DND-41 (cell line): ENCODE results near the gene CCDC171.
"Not testable (repeated sequence)": the region's sequence is repeated elsewhere in the genome, so short reads cannot be mapped to it uniquely, and the experiment has no call there.

ENCODE experiments used
- ATAC-seq: fragments of 200-7000 bp; cut with Tn5 transposase; 3 replicates; pipeline ENCODE4 v1.9.1; 2021; ENCODE audit warnings: low read depth; ENCODE audit not compliant: insufficient read depth
- DNase-seq: peaks from one replicate; pipeline ENCODE4 v3.0.0-alpha.2; 2020
- H2AFZ ChIP-seq: 2 replicates; pipeline ENCODE4 v1.6.0; 2012; ENCODE audit warnings: low read depth, low read length
- H3K27ac ChIP-seq: 2 replicates; pipeline ENCODE4 v1.5.1; 2012; ENCODE audit warnings: low read length, inconsistent platforms
- H3K27me3 ChIP-seq: fragments of 200-600 bp; sonication (generic); 2 replicates; pipeline ENCODE4 v1.6.0; 2012; ENCODE audit warnings: low read length, mild to moderate bottlenecking, inconsistent platforms; ENCODE audit not compliant: insufficient read depth, poor library complexity
- H3K36me3 ChIP-seq: 2 replicates; pipeline ENCODE4 v1.5.1; 2012; ENCODE audit warnings: low read length, inconsistent platforms; ENCODE audit not compliant: insufficient read depth
- H3K4me1 ChIP-seq: 2 replicates; pipeline ENCODE4 v1.5.1; 2012; ENCODE audit warnings: mild to moderate bottlenecking, low read length; ENCODE audit not compliant: insufficient read depth
- H3K4me2 ChIP-seq: 2 replicates; pipeline ENCODE4 v1.6.0; 2012; ENCODE audit warnings: mild to moderate bottlenecking, moderate library complexity, low read length, inconsistent platforms; ENCODE audit not compliant: insufficient read depth
- H3K4me3 ChIP-seq, 2 experiments: fragments of 200-600 bp in 1 of 2; shearing (Covaris generic) in 1 of 2; 2 replicates each; pipeline ENCODE4 v1.5.1; 2012 to 2016; ENCODE audit warnings: inconsistent platforms in 2 of 2, low read length in 2 of 2, mild to moderate bottlenecking in 2 of 2, low read depth in 1 of 2, moderate library complexity in 1 of 2
- H3K79me2 ChIP-seq: 2 replicates; pipeline ENCODE4 v1.6.0; 2012; ENCODE audit warnings: low read length, inconsistent platforms; ENCODE audit not compliant: insufficient read depth
- H3K9ac ChIP-seq: 2 replicates; pipeline ENCODE4 v1.6.0; 2012; ENCODE audit warnings: low read depth, mild to moderate bottlenecking, inconsistent platforms, low read length, moderate library complexity
- H3K9me3 ChIP-seq: 2 replicates; pipeline ENCODE4 v1.5.1; 2012; ENCODE audit warnings: low read length, moderate library complexity, mild to moderate bottlenecking, inconsistent platforms; ENCODE audit not compliant: insufficient read depth, severe bottlenecking
- H4K20me1 ChIP-seq: 2 replicates; pipeline ENCODE4 v1.6.0; 2012; ENCODE audit warnings: low read length; ENCODE audit not compliant: insufficient read depth
- EZH2 ChIP-seq: IDR thresholded peaks from 3 replicates; pipeline ENCODE4 v1.6.1; 2012; ENCODE audit warnings: borderline replicate concordance, low read depth, mild to moderate bottlenecking, moderate library complexity, low read length, inconsistent platforms; ENCODE audit not compliant: severe bottlenecking
- TF ChIP-seq, protein P1 (sequence below): IDR thresholded peaks from 2 replicates; pipeline ENCODE4 v1.5.1; 2012; ENCODE audit warnings: borderline replicate concordance, low read length, moderate library complexity, mild to moderate bottlenecking; ENCODE audit not compliant: poor library complexity, severe bottlenecking; ENCODE audit errors: extremely low read depth

CCDC171 gene

DNA sequence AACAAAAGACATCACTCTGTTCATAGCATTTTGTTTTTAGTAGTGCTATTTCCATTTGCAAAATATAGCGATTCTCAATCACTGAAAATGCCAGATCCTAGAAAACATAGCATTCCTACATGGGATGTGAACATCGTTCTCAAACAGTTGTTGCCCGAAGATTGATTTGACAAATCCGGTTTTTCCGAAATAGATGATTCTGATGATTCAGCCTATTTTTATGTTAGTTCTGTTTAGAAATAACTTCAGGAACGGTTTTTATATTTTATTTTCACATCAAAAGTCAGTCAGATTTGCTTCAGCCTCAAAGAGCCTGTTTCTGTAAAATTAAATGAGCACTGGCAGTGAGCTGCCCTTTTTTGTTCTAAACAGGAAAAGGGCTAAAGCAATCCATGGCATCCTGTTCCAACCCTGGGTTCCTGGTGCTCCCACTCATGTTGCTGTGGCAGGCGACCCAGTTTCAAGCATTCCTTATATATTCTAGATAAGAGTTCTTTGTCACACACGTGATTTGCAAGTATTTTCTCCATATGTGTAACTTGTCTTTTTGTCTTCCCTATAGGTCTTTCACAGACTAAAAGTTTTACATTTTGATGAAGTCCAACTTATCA is 27.9 kb upstream of the CCDC171 start:
- DNase-seq (no peak), ATAC-seq (no peak)
- H3K27ac ChIP-seq = no peak overlapping the region
- no peaks in the 10 kb centered on the region for H3K9me3 ChIP-seq
- no peaks in the 10 kb centered on the region for H3K79me2 ChIP-seq
- H3K9ac ChIP-seq = no peak overlapping the region
- H3K4me3 ChIP-seq = no peak overlapping the region
- no peaks in the 10 kb centered on the region for H3K36me3 ChIP-seq
- TF ChIP-seq, protein P1, sequence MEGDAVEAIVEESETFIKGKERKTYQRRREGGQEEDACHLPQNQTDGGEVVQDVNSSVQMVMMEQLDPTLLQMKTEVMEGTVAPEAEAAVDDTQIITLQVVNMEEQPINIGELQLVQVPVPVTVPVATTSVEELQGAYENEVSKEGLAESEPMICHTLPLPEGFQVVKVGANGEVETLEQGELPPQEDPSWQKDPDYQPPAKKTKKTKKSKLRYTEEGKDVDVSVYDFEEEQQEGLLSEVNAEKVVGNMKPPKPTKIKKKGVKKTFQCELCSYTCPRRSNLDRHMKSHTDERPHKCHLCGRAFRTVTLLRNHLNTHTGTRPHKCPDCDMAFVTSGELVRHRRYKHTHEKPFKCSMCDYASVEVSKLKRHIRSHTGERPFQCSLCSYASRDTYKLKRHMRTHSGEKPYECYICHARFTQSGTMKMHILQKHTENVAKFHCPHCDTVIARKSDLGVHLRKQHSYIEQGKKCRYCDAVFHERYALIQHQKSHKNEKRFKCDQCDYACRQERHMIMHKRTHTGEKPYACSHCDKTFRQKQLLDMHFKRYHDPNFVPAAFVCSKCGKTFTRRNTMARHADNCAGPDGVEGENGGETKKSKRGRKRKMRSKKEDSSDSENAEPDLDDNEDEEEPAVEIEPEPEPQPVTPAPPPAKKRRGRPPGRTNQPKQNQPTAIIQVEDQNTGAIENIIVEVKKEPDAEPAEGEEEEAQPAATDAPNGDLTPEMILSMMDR = no peak
- no peak for TF ChIP-seq EZH2
- no peaks in the 10 kb centered on the region for H3K4me1 ChIP-seq
- H2AFZ ChIP-seq = no peak overlapping the region
- no peaks in the 10 kb centered on the region for H4K20me1 ChIP-seq
- H3K4me2 ChIP-seq = no peak overlapping the region
- H3K27me3 ChIP-seq = no peaks in the 10 kb centered on the region

DNA sequence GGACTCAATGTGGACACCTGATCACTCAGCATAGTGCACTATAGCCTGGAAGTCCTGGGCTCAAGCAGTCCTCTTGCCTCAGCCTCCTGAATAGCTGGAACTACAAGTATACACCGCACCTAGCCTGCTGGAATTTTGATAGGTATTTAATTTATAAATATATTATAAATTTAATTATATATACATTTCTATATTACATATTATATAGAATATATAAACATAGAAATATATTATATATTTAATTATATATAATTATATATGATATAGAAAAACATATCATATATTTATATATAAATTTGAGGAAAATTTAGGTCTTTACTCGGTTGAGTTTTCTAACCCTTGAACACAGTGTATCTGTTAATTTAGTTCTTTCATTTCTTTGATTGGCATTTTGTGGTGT is 26.9 kb upstream of the CCDC171 start:
- Histone ChIP-seq H3K4me3 (no peak overlapping the region), H3K4me1 (no peaks in the 10 kb centered on the region), H3K79me2 (no peaks in the 10 kb centered on the region), H3K36me3 (no peaks in the 10 kb centered on the region), H3K9ac (no peak overlapping the region), H3K9me3 (no peaks in the 10 kb centered on the region), H4K20me1 (no peaks in the 10 kb centered on the region), H3K4me2 (no peak overlapping the region), H3K27me3 (no peaks in the 10 kb centered on the region), H3K27ac (no peak overlapping the region), H2AFZ (no peak overlapping the region)
- ATAC-seq = no peak
- TF ChIP-seq EZH2 = no peak
- TF ChIP-seq, protein P1 = no peak
- DNase-seq = no peak

DNA sequence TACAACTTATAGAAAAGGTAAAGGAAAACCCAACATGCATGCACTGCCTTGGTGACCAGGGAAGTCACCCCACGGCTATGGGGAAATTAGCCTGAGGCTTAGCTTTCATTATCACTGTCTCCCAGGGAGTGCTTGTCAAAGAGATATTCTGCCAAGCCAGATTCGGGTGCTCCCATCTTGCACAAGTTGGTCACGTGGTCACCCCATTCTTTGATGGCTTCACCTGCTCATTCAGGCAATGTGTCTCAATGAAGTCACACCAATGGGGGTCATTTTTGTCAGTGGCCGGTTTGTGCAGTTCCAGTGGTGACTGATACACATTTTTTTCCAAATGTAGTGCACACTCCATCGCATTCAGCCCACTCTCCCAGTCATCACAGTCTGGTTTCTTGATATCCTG is 25.8 kb upstream of the CCDC171 start:
- H3K27me3 ChIP-seq, H3K79me2 ChIP-seq, H3K4me1 ChIP-seq, H4K20me1 ChIP-seq, DNase-seq, H2AFZ ChIP-seq, H3K9me3 ChIP-seq, H3K36me3 ChIP-seq, H3K4me2 ChIP-seq, H3K4me3 ChIP-seq, H3K9ac ChIP-seq, H3K27ac ChIP-seq, ATAC-seq: not testable (repeated sequence)

DNA sequence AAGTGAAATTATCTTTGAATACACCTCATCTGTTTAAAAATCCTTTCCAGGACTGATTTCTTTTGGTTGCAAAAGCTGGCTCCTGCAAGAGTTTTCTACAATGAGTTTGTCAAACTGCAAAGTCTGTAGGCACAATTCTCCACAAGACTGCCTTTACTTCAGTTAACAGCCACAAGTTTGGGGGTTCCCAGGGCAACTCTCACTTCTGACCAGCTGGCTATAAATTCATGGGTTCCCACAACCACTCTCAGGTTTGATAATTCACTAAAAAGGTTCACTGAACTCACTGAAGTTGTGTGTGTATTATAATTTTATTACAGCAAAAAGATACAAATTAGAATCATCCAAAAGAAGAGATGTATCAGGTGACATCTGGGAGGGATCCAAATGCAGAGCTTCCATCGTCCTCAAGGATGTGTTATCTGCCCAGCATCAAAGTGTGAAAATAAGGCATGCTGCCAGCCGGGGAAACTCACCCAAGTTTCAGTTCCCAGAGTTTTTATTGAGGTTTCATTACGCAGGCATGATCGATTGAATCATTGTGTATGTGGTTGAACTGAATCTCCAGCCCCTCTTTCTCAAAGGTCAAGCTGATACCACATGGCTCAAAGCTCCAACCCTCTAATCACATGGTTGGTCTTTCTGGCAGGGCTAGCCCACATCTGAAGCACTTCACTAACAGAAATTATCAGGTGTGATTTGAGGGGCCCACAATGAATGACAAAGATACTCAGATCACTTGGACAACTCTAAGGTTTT is 23.1 kb upstream of the CCDC171 start:
- Histone ChIP-seq H3K27me3 (no peaks in the 10 kb centered on the region), H3K36me3 (no peaks in the 10 kb centered on the region), H3K4me2 (no peak overlapping the region), H3K27ac (no peak overlapping the region), H3K4me1 (peaks cover 3% of the 10 kb centered on the region; the same call in 1 of the 2 replicates), H4K20me1 (no peaks in the 10 kb centered on the region), H3K79me2 (no peaks in the 10 kb centered on the region), H2AFZ (no peak overlapping the region), H3K9me3 (no peaks in the 10 kb centered on the region), H3K4me3 (no peak overlapping the region), H3K9ac (no peak overlapping the region)
- DNase-seq (no peak), ATAC-seq (no peak)
- TF ChIP-seq EZH2 = no peak
- TF ChIP-seq, protein P1 = no peak
